Heart left ventricle (tissue), 13 donors: ENCODE measurements around the gene MDP1.

Experiments
- CTCF ChIP-seq, 12 donors: fragments of 200-600 bp; sonication (generic) in 4 of 12; IDR thresholded peaks; one replicate each; pipeline versions ENCODE4 v1.5.0 to v1.8.0; 2018 to 2022; ENCODE audit warnings: antibody characterized with exemption in 12 of 12, mild to moderate bottlenecking in 5 of 12
- POLR2A ChIP-seq, 2 donors: fragments of 450-650 bp; IDR thresholded peaks; one replicate each; pipeline ENCODE4 v1.6.1; 2017; ENCODE audit warnings: antibody characterized with exemption in 2 of 2, mild to moderate bottlenecking in 2 of 2, moderate library complexity in 2 of 2
- donor health status: ischemic (EF 13 %, LVEDD 7.1; RV severe dilation, severe dysfunction).
- donor health status: DM: no; HTN: yes; CAD: no.
- donor health status: DM: no; HTN: no; CAD: no.
- donor health status: ischemic (EF 25% LVEDD 6.9; RV normal size, moderate dysfunction).
- donor health status: ischemic (EF 25% LVEDD 5.7; RV mildly dilated, moderate dysfunction).
- donor health status: ischemic (EF 35%, LVEDD 5.7; RV mildly dilated, moderate dysfunction).
- donor health status: nonischemic (EF 11% LVEDD 7.7; RV severe dilation, severe dysfunction).
- donor health status: DM: yes; HTN: yes; CAD: no.
- donor health status: PGD.
- donor health status: ischemic (EF 29% LVEDD 5.4; RV normal size, mild dysfunction).
- donor health status: nonischemic (EF 23%, LVEDD 6.1; RV moderate dilation, normal function).

DNA sequence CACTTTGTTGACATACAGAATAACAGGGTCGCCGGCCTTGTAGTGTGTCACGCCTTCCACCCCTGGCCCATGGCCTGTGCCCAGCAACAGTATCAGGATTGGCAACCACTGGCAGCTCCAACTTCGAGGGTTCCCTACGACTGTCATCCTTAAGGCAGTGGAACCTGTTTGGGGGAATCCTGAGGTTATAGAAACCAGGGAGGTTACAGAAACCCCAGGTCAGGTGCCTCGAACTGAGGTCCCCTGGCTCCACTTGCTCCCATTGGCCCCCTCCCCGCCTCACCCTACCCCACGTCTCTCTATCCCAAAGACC lies 21.0 kb downstream of the MDP1 start:
- no peak for TF ChIP-seq CTCF (IDR thresholded peaks at IDR 0.05)
- TF ChIP-seq POLR2A (IDR thresholded peaks at IDR 0.05) = no peak
